Measurements from ENCODE around the gene APPBP2.
A peak's percentile ranks its signal among the peaks of the same experiment; 100 is the strongest.

APPBP2 gene

DNA sequence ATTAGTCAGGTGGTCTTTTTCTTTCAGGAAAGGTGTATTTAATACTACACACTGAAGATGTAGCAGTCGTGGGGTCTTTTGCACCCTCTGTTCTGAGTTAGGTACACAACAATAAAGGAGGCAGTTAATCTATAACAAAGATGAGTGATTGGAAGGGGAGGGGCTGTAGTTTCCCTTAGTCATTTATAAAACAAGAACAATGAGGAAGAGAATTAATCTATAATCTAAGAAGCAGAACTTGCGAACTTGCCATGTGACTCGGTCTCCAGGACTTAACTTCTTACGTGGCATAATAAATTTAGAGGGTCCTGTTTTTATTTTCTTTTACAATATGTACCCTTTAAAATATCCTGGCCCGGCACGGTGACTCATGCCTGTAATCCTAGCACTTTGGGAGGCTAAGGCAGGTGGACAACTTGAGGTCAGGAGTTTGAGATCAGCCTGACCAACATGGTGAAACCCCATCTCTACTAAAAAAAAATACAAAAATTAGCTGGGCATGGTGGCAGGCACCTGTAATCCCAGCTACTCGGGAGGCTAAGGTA lies 8.6 kb upstream of the APPBP2 start:
- DNase-seq (ENCODE audit: low read depth), result no peak
- TF ChIP-seq, protein P1, sequence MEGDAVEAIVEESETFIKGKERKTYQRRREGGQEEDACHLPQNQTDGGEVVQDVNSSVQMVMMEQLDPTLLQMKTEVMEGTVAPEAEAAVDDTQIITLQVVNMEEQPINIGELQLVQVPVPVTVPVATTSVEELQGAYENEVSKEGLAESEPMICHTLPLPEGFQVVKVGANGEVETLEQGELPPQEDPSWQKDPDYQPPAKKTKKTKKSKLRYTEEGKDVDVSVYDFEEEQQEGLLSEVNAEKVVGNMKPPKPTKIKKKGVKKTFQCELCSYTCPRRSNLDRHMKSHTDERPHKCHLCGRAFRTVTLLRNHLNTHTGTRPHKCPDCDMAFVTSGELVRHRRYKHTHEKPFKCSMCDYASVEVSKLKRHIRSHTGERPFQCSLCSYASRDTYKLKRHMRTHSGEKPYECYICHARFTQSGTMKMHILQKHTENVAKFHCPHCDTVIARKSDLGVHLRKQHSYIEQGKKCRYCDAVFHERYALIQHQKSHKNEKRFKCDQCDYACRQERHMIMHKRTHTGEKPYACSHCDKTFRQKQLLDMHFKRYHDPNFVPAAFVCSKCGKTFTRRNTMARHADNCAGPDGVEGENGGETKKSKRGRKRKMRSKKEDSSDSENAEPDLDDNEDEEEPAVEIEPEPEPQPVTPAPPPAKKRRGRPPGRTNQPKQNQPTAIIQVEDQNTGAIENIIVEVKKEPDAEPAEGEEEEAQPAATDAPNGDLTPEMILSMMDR (conservative IDR thresholded peaks at IDR 0.05; ENCODE audit: control insufficient read depth, insufficient read depth, low read depth, low read length), result no peak
- no peak overlapping the region for H3K4me3 ChIP-seq (ENCODE audit: control insufficient read depth, low read depth, low read length)

DNA sequence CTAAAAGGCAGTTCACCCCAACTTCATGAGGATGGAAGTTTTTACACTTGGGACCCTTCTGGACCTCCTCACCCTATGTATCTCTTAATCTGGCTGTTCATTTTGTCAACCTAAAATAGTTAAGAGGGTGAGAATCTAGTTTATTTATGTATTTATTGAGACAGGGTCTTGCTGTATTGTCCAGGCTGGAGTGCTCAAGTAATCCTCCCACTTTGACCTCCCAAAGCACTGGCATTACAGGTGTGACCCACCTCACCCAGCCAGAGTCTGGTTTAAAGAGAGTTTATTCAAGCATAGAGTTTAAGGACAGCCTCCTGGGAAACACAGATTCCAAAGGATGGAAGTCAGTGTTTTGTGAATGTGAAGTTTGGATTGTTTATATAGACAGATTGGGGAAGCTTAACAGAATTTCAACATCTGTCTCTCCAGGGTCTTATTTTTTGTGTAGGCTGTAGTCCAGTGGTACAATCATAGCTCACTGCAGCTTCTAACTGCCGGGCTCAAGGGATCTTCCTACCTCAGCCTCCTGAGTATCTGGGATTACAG lies 8.0 kb upstream of the APPBP2 start:
- TF ChIP-seq, protein P1 (conservative IDR thresholded peaks at IDR 0.05; ENCODE audit: control insufficient read depth, insufficient read depth, low read depth, low read length), result no peak
- H3K4me3 ChIP-seq (ENCODE audit: control insufficient read depth, low read depth, low read length), result no peak overlapping the region
- DNase-seq (ENCODE audit: low read depth), result peak; percentile 36

DNA sequence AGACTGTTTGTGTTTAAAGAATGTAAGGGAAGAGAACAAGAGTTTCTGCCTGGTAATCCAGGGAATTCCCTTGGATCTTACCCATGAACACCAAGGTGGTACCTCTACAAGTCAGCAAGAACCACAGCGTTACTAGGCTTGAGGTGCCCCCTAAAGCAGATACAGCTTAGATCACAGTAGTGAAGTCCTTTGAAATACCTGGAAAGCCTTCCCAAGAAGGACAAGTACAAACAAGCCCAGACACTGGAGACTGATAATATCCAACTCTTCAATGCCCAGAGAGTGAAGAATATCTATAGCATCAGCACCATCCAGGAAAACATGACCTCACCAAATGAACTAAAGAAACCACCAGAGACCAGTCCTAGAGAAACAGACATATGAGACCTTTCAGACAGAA lies 3.8 kb upstream of the APPBP2 start:
- TF ChIP-seq, protein P1 (conservative IDR thresholded peaks at IDR 0.05; ENCODE audit: control insufficient read depth, insufficient read depth, low read depth, low read length), result no peak
- DNase-seq (ENCODE audit: low read depth), result no peak
- H3K4me3 ChIP-seq (ENCODE audit: control insufficient read depth, low read depth, low read length), result no peak overlapping the region

DNA sequence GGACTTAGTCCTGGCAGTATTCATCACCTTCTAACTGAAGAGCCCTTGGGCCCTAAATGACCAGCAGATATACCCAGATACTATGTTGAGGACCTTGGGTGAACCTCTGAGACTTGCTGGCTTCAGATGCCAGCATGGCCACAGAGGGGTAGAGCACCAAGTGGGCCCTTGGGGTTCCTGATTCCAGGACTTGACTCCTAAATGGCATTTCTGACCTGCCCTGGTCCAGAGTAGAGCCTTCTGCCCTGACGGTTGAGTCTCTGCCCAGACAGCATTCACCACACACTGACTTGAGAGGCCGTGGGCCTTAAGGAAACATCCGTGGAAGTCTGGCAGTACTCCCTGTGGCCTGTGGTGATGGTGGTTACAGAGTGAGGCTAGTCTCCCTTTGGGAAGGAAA lies 2.8 kb upstream of the APPBP2 start:
- no peak overlapping the region for H3K4me3 ChIP-seq (ENCODE audit: control insufficient read depth, low read depth, low read length)
- TF ChIP-seq, protein P1 (conservative IDR thresholded peaks at IDR 0.05; ENCODE audit: control insufficient read depth, insufficient read depth, low read depth, low read length), result no peak
- DNase-seq (ENCODE audit: low read depth), result no peak

DNA sequence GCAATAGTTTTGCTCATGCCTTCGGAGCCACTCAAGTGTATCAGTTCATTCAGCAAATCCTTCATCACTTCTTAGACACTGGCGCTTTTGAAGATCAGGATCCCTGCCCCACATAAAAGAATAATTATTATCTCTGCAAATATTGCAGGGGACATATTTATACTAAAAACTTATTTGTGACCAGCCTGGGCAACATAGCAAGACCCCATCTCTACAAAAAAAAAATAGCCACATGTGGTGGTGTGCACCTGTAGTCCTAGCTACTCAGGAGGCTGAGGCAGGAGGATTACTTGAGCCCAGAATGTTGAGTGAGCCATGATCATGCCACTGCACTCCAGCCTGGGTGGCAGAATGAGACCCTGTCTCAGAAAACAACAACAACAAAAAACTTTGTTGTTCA lies 1.7 kb upstream of the APPBP2 start:
- TF ChIP-seq, protein P1 (conservative IDR thresholded peaks at IDR 0.05; ENCODE audit: control insufficient read depth, insufficient read depth, low read depth, low read length), result no peak
- no peak overlapping the region for H3K4me3 ChIP-seq (ENCODE audit: control insufficient read depth, low read depth, low read length)
- DNase-seq (ENCODE audit: low read depth), result no peak

DNA sequence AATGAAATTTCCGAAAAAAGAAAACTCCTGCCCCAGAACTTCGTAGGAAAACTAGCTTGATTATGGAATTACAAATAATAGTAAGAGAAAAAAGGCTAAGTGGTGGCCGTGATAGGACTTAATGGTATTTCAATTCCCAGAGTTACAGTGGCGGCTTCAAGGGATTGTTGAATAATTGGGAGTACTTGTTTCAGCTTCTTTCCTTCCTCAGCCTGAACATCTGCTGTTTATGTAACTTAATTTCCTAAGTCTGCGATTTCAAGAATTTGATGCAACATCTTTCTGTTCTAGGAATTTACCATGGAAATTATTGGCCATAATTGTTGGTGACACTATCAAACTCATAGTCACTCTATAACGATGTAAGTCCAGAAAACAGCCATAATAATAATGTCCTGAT lies 684 bp upstream of the APPBP2 start:
- peak overlapping the region; percentile 99 for H3K4me3 ChIP-seq (ENCODE audit: control insufficient read depth, low read depth, low read length)
- TF ChIP-seq, protein P1 (conservative IDR thresholded peaks at IDR 0.05; ENCODE audit: control insufficient read depth, insufficient read depth, low read depth, low read length), result no peak
- DNase-seq (ENCODE audit: low read depth), result peak; percentile 29

DNA sequence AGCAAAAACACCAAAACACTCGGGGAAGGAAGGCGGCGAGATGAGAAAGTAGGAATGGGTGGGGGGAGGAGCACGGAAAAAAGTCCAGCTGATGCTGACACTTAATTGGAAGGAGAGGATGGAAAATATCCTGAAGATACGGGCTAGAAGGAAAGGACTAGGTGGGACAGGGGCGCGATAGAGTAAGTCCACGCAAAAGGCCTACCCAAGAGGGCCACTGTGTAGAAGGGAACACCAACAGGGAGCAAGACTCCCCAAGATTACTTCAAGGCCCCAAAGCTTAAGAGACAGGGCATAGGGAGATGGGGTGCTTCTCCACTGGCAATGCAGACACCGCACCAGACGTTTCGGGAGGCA lies 736 bp downstream of the APPBP2 start:
- TF ChIP-seq, protein P1 (conservative IDR thresholded peaks at IDR 0.05; ENCODE audit: control insufficient read depth, insufficient read depth, low read depth, low read length), result no peak
- H3K4me3 ChIP-seq (ENCODE audit: control insufficient read depth, low read depth, low read length), result peak overlapping the region; percentile 99
- peak; percentile 8 for DNase-seq (ENCODE audit: low read depth)
